Measurements from ENCODE around the gene AFF2.

AFF2 gene

DNA sequence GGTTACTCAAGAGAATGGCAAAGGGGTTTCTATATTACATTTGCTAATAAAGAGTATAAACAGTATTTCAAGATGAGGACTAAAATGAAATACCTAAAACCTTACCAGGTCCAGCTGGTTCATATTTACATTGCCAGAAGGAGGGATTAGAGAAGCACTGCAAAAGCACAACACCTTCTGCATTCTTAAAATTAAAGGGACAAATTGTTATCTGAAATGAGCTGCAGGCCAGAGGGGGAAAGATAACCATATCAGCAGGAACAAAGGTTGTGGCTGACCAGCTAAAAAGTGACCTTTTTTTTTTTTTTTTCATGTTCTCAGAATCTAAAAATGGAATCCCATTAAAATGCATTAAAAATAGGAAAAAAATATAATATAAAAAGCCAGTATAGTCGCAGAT lies 39.7 kb downstream of the AFF2 start:
- DNase-seq = no peak
- Histone ChIP-seq H3K4me3 (ENCODE audit: low read depth, low read length) (no peak overlapping the region), H3K4me1 (no peaks in the 10 kb centered on the region), H3K27me3 (no peaks in the 10 kb centered on the region), H3K9me3 (no peaks in the 10 kb centered on the region), H3K36me3 (no peaks in the 10 kb centered on the region)
- TF ChIP-seq, protein P1, sequence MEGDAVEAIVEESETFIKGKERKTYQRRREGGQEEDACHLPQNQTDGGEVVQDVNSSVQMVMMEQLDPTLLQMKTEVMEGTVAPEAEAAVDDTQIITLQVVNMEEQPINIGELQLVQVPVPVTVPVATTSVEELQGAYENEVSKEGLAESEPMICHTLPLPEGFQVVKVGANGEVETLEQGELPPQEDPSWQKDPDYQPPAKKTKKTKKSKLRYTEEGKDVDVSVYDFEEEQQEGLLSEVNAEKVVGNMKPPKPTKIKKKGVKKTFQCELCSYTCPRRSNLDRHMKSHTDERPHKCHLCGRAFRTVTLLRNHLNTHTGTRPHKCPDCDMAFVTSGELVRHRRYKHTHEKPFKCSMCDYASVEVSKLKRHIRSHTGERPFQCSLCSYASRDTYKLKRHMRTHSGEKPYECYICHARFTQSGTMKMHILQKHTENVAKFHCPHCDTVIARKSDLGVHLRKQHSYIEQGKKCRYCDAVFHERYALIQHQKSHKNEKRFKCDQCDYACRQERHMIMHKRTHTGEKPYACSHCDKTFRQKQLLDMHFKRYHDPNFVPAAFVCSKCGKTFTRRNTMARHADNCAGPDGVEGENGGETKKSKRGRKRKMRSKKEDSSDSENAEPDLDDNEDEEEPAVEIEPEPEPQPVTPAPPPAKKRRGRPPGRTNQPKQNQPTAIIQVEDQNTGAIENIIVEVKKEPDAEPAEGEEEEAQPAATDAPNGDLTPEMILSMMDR (IDR thresholded peaks at IDR 0.05; ENCODE audit: low read depth, low read length) = no peak

DNA sequence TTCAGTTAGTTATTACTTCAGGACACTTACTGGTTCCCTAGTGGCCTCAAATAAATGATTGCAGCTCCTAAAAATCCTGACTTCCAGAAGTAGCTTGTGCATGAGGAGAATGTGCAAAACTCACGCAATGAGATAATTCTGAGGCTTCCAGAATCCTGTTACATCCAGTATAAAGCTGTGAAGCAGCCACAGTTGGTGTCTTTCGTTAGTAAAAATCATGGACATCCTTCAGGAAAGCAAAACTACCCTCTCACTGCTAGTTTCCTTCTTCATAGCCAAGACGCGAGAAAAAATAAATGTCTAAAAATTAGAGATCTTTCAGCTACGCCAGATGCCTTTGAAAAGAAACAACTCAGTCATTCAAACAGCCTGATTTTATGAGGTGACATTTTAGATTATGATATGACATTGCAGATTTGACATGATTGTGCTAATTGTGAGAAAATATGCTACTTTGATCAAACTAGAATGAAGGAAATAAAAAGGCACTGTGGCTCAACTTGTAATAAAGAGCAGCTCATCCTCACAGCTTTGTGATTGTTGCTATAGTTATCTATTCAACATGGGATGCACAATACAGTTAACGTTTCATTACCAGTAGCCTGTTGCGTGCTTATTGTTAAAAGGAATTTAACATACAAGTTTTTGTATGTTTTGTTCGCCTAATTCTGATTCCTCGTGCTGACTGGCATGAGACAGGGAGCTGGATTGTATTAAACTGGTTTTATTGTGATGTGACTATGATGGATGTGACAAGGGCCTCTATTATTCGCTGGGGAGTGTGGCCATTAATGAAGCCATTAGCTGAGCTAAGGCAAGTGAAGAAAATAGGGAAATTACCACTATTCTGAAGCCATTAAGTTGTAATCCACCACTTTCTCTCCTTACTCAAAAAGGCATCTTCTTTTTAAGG lies 40.5 kb downstream of the AFF2 start:
- H3K4me1 ChIP-seq = no peaks in the 10 kb centered on the region
- H3K4me3 ChIP-seq (ENCODE audit: low read depth, low read length) = no peak overlapping the region
- DNase-seq = no peak
- no peaks in the 10 kb centered on the region for H3K36me3 ChIP-seq
- TF ChIP-seq, protein P1 (IDR thresholded peaks at IDR 0.05; ENCODE audit: low read depth, low read length) = no peak
- H3K9me3 ChIP-seq = no peaks in the 10 kb centered on the region
- no peaks in the 10 kb centered on the region for H3K27me3 ChIP-seq

DNA sequence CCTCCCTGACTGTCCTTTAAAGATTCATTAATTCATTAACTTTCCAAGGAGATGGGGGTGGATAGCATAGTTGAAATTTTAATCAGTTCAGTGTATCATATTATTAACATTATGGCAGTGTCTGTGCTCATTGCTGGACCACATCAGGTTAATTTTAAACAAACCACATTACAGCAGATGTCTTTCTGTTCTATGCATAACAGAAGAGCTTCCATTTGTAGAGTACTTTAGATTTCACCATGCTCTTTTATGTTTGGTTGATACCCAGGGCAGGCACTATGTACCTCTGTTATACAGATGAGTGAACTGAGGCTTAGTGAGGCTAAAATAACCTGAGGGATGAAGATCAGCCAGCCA lies 41.1 kb downstream of the AFF2 start:
- Histone ChIP-seq H3K4me3 (ENCODE audit: low read depth, low read length) (no peak overlapping the region), H3K9me3 (no peaks in the 10 kb centered on the region), H3K36me3 (no peaks in the 10 kb centered on the region), H3K4me1 (no peaks in the 10 kb centered on the region), H3K27me3 (no peaks in the 10 kb centered on the region)
- TF ChIP-seq, protein P1 (IDR thresholded peaks at IDR 0.05; ENCODE audit: low read depth, low read length) = no peak
- DNase-seq = no peak

DNA sequence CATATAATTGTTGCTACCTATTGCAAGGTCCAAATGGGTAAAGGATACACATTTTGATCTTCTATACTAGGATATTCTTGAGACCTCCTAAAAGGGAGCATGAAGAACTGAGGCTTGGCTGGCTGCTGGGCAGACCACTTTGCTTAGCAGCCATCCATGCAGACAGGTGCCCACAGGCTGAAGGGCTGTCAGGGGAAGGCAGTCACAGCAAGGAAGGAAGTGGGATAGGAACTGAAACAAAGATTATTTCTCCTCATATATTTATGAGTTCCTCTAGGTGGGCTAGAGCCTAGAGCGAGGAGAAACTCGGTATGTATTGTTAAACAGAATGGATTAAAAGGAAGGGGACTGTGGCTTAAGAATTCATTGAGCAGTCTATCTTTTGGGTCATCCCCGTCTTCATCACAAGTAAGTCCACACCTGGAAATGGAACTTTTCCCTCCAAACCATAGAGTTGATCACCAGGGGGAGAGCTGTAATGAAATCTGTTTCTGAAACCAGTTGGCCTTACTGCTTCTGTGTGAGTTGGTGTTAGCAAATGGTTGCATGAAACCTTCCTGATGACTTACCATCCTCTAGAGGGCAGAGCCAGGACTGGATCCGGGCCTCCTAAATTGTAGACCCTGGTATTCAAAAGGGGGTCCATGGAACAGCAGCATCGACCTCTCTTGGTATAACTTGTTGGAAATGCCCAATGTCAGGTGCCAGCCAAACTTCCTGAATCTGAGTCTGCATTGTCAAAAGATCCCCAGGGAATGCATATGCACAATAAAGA lies 42.3 kb downstream of the AFF2 start:
- DNase-seq = no peak
- TF ChIP-seq, protein P1 (IDR thresholded peaks at IDR 0.05; ENCODE audit: low read depth, low read length) = no peak
- Histone ChIP-seq H3K4me1 (no peaks in the 10 kb centered on the region), H3K4me3 (ENCODE audit: low read depth, low read length) (no peak overlapping the region), H3K36me3 (no peaks in the 10 kb centered on the region), H3K27me3 (no peaks in the 10 kb centered on the region), H3K9me3 (no peaks in the 10 kb centered on the region)

DNA sequence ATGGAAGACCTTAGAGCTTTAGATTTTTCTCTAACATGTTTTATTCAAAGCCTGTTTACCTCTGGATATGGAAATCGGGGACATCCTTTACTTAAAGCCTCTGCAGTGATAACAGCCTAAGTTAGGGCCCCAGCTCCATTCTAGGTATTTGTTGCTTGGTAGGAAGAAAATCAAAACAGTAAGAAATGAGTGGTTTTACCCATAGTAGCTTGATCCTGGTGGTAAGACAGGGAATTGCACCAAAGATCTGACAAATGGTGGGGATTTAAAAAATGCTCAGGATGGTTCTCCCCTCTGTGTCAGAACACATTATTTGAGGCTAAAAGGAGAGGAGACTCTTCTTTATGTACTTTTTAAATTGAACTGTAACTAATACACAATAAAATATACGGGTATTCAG lies 52.4 kb downstream of the AFF2 start:
- no peak for DNase-seq
- TF ChIP-seq, protein P1 (IDR thresholded peaks at IDR 0.05; ENCODE audit: low read depth, low read length) = no peak
- no peaks in the 10 kb centered on the region for H3K27me3 ChIP-seq
- no peak overlapping the region for H3K4me3 ChIP-seq (ENCODE audit: low read depth, low read length)
- no peaks in the 10 kb centered on the region for H3K4me1 ChIP-seq
- H3K36me3 ChIP-seq = no peaks in the 10 kb centered on the region
- no peaks in the 10 kb centered on the region for H3K9me3 ChIP-seq

DNA sequence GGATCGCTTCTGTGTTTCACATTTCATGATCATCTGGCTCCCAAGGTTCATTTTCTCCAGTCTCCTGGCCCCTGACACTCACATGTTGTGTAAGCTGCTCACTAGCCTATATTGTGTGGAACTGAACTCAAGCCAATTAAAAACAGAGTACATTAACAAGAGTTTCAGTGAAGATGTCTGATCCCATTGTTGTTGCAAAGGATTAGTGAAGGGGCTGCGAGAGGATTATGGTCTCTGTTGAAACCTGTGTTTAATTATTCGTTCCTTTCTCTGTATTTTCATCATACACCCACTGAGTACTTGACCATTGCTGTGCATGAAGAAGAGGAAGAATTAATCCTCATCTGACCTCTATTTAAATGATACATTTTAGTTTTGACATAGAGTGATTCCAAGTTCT lies 54.7 kb downstream of the AFF2 start:
- Histone ChIP-seq H3K4me1 (no peaks in the 10 kb centered on the region), H3K4me3 (ENCODE audit: low read depth, low read length) (no peak overlapping the region), H3K9me3 (no peaks in the 10 kb centered on the region), H3K36me3 (no peaks in the 10 kb centered on the region), H3K27me3 (no peaks in the 10 kb centered on the region)
- TF ChIP-seq, protein P1 (IDR thresholded peaks at IDR 0.05; ENCODE audit: low read depth, low read length) = no peak
- no peak for DNase-seq
